ENCODE results near the gene LEKR1.

GRCh38 chr3:156797368-156797767, 28.8 kb upstream of the LEKR1 start:
- TF ChIP-seq, protein P1, sequence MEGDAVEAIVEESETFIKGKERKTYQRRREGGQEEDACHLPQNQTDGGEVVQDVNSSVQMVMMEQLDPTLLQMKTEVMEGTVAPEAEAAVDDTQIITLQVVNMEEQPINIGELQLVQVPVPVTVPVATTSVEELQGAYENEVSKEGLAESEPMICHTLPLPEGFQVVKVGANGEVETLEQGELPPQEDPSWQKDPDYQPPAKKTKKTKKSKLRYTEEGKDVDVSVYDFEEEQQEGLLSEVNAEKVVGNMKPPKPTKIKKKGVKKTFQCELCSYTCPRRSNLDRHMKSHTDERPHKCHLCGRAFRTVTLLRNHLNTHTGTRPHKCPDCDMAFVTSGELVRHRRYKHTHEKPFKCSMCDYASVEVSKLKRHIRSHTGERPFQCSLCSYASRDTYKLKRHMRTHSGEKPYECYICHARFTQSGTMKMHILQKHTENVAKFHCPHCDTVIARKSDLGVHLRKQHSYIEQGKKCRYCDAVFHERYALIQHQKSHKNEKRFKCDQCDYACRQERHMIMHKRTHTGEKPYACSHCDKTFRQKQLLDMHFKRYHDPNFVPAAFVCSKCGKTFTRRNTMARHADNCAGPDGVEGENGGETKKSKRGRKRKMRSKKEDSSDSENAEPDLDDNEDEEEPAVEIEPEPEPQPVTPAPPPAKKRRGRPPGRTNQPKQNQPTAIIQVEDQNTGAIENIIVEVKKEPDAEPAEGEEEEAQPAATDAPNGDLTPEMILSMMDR (IDR thresholded peaks at IDR 0.05; ENCODE audit: insufficient read depth, low read depth, low read length) = no peak
- TF ChIP-seq EZH2 (IDR thresholded peaks at IDR 0.05; ENCODE audit: insufficient read depth, low read length) = no peak
